ENCODE results near the gene TMEM217.
"Not testable (repeated sequence)": the region's sequence is repeated elsewhere in the genome, so short reads cannot be mapped to it uniquely, and the experiment has no call there.

TMEM217 gene

DNA sequence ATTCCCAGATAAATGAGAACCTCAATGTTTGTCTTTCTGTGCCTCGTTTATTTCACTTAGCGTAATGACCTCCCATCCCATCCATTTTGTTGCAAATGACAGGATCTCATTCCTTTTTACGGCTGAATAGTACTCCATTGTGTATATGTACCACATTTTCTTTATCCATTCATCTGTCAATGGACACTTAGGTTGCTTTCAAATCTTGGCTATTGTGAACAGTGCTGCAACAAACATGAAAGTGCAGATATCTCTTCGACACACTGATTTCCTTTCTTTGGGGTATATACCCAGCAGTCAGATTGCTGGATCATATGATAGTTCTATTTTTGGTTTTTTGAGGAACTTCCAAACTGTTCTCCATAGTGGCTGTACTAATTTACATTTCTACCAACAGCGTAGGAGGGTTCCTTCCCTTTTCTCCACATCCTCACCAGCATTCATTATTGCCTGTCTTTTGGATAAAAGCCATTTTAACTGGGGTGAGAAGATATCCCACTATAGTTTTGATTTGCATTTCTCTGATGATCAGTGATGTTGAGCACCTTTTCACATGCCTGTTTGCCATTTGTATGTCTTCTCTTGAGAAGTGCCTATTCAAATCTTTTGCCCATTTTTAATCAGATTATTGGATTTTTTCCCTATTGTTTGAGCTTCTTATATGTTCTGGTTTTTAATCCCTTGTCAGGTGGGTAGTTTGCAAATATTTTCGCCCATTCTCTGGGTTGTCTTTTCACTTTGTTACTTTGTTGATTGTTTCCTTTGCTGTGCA is 71.8 kb downstream of the TMEM217 start:
- DNase-seq (ENCODE audit: low read depth in 2 of 2) = not testable (repeated sequence)

DNA sequence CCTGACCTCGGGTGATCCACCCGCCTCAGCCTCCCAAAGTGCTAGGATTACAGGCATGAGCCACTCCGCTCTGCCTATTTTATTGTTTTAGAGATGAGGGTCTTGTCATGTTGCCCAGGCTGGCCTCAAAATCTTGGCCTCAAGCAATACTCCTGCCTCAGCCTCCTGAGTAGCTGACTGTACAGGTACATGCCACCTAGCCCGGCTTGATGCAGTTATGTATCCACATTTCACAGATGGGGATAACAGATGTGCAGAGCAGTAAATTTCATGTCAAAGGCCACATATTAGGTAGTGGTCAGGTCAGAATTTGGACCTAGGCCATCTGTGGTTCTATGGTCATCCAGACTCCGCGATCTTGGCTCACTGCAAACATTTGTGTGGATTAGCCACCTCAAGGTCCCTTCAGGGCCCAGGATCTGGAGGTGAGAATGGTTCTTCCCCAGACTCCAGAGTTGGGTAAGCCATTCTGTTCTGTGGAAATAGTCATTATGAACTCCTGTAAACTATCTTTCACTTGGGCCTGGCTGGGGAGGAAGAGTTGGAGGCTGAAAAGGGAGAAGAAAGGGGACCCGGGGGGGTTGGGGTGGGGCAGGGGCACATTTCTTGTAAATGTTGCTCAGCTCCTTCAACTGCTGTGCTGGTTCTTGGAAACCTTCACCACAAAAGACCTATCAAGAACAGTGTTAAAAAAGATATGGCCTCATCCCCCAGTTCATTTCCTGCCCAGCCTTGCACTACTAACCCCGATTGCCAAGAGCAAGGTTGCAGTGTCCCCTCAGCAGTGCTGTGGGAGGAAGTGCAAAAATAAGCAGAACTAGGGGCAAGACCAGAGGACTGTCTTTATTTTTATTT is 75.0 kb downstream of the TMEM217 start:
- DNase-seq (ENCODE audit: low read depth in 2 of 2) = peak in 1 of 2 donors; percentile 46

DNA sequence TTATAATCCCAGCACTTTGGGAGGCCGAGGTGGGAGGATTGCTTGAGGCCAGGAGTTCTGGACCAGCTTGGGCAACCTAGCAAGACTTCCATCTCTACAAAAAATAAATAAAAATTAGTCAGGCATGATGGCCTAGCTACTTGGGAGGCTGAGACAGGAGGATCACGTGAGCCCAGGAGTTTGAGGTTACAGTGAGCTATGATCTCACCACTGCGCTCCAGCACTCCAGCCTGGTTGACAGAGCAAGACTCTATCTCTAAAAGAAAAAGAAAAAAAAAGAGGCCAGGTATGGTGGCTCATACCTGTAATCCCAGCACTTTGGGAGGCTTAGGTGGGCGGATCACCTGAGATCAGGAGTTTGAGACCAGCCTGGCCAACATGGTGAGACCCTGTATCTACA is 77.3 kb downstream of the TMEM217 start:
- not testable (repeated sequence) for DNase-seq (ENCODE audit: low read depth in 2 of 2)

DNA sequence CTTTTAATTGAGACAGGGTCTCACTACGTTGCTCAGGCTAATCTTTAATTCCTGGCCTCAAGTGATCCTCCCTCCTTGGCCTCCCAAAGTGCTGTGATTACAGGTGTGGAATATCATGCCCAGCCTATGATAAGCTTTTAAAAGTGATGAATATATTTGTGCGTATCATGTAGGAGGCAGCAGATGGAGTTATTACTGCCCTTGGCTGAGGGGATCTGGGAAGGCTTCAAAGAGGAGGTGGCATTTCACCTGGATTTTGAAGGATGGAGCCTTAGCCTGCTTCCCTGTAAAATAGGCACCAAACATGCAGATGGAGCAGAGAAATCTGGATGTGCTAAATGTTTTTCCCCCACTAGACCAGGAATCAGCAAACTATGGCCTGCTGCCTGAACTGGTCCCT is 77.9 kb downstream of the TMEM217 start:
- no peak for DNase-seq (ENCODE audit: low read depth in 2 of 2)

DNA sequence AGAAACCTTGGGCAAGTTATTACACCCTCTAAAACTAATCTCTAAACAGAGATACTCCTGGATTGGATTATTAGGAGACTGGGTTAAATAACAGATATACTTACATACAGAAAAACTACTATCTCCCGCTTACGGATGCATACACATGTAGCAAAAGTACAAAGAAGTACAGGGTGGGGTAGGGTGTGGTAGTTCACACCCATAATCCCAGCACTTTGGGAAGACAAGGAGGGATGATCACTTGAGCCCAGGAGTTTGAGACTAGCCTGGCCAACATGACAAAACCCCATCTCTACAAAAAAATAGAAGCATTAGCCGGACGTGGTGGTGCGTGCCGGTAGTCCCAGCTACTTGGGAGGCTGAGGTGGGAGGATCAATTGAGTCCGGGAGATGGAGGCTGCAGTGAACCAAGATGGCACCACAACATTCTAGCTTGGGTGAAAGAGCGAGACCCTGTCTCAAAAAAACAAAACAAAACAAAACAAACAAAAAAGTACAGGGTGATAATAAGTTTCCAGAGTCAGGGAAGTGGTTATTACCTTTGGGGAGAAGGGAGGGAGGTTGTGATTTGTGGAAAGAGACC is 79.9 kb downstream of the TMEM217 start:
- no peak for DNase-seq (ENCODE audit: low read depth in 2 of 2)

DNA sequence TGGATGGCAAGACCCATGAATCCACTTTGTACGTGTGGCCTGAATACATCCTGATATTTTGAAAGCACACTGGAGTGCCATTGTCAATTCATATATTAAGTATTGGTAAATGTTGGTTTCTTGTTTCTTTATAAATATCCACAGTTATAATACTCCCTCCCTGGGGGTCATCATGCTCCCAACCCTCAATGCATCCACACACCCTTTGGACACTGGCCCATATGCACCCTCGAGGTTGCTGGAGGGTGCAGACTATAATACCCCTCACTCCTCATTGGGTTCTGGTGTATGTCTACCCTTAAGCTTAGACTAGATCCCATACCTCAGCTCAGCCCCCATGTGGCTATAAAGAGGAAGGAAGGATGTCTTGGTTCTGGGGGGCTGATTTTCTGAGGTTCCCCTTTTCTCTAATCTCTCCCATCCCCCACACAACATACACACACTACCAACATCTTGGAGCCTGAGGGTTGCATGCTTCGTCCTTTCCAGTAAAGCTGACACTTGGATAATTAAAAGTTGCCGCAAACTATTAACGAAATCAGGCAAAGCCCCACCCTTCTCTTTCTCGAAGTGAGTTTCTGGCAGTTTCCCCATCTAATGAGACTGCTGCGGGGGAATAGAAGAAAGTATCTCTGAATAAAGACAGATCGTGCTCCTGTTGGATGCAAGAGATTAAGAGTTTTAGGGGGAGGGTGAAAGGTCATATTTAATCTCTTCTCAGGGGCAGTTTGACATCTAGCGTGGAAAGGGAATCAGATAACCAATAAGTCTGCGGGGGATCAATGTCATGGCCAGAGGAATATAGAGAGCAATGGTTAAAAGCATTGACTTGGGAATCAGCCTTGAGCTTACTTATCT is 80.6 kb downstream of the TMEM217 start:
- DNase-seq (ENCODE audit: low read depth in 2 of 2) = no peak

DNA sequence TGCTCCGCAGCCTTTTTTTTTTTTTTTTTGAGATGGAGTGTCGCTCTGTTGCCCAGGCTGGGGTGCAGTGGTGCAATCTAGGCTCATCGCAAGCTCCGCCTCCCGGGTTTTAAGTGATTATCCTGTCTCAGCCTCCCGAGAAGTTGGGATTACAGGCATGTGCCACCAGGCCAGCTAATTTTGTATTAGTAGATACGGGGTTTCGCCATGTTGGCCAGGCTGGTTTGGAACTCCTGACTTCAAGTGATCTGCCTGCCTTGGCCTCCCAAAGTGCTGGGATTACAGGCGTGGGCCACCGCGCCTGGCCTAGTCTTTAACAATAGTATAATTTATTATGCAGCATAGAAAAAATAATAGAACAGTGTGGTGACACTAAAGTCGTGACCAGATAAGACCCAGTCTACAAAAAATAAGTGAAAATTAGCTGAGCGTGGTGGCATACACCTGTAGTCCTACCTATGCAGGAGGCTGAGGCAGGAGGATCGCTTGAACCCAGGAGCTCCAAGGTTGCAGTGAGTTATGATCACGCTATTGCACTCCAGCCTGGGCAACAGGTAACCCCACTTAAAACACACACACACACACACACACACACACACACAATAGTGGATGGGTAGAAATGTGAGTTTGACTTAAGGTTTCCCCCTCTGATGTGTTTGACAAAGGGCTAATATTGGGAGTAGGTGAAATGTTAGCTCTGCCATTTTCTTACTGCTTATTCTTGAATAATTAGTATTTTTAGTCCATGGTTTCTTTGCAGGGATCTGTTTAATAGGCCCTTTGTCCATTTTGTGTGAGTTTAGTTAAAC is 81.5 kb downstream of the TMEM217 start:
- DNase-seq (ENCODE audit: low read depth in 2 of 2) = no peak

DNA sequence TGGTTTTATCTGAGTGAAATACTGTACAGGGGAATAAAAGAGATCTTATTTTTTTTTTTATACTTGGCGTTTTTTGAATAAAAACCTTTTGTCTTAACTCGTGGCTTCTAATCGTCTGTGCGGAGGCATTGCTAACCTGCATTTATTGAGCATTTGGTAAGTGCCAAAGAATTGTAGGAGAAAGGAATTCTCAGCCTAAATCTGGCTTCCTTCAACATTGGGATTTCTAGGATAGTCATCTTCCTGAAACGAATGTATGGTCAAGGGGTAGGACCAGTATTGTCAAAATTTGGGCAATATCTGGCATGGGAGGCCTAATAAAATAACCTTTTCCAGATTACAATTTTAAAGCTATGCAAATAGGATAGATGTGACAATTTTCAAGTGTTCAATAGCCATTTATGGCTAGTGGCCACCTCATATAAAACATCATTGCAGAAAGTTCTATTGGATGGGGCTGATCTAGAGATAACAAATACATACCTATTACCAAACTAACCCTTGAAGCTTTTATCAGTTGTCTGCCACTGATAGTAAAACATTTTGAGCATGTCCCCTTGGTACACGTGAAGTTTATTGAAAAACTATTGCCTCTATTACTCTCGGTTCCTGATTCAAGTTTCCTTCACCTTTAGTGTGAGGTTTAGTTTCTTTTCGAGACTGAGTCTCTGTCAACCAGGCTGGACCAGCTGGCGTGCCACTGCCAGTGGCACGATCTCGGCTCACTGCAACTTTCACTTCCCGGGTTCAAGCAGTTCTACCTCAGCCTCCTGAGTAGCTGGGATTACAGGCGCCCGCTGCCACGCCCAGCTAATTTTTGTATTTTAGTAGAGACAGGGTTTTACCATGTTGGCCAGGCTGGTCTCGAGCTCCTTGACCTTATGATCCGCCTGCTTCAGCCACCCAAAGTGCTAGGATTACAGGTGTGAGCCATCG is 82.3 kb downstream of the TMEM217 start:
- DNase-seq (ENCODE audit: low read depth in 2 of 2) = no peak

DNA sequence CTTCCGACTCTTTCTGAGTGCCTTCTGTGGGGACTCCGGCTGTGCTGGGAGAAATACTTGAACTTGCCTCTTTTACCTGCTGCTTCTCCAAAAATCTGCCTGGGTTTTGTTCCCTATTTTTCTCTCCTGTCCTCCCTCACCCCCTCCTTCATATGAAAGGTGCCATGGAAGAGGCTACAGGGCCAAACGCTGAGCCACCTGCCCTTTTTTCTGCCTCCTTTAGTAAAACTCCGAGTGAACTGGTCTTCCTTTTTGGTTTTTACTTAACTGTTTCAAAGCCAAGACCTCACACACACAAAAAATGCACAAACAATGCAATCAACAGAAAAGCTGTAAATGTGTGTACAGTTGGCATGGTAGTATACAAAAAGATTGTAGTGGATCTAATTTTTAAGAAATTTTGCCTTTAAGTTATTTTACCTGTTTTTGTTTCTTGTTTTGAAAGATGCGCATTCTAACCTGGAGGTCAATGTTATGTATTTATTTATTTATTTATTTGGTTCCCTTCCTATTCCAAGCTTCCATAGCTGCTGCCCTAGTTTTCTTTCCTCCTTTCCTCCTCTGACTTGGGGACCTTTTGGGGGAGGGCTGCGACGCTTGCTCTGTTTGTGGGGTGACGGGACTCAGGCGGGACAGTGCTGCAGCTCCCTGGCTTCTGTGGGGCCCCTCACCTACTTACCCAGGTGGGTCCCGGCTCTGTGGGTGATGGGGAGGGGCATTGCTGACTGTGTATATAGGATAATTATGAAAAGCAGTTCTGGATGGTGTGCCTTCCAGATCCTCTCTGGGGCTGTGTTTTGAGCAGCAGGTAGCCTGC is 83.2 kb downstream of the TMEM217 start:
- DNase-seq (ENCODE audit: low read depth in 2 of 2) = no peak

DNA sequence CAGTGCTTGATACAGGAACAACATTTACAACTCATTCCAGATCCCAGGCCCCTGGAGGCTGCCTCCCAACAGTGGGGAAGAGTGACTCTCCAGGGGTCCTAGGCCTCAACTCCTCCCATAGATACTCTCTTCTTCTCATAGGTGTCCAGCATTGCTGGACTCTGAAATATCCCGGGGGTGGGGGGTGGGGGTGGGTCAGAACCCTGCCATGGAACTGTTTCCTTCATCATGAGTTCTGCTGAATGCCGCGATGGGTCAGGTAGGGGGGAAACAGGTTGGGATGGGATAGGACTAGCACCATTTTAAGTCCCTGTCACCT is 83.8 kb downstream of the TMEM217 start:
- DNase-seq (ENCODE audit: low read depth in 2 of 2) = no peak

DNA sequence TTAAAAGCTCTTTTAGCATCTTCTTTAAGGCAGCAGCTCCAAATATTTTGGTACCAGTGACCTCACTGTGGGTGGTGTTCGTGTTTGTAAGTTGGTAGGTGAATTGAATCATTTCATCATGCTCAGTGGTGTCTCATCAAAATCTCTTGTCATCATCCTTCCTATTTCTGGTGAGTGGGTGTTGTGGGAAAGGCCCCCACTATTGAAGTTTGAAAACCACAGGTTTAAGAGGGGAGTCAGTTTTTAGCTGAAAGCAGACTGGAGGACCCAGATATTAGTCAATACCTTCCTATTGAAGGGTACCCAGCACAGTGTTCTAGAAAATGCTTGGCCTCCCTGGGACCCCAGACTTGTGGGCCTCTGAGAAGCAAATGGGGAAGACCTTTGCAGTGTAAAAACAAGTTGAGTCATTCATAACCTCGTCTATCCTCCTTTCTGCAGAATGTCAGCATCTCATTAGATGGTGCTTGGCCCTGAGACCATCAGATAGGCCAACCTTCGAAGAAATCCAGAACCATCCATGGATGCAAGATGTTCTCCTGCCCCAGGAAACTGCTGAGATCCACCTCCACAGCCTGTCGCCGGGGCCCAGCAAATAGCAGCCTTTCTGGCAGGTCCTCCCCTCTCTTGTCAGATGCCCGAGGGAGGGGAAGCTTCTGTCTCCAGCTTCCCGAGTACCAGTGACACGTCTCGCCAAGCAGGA is 84.3 kb downstream of the TMEM217 start:
- DNase-seq (ENCODE audit: low read depth in 2 of 2) = no peak

DNA sequence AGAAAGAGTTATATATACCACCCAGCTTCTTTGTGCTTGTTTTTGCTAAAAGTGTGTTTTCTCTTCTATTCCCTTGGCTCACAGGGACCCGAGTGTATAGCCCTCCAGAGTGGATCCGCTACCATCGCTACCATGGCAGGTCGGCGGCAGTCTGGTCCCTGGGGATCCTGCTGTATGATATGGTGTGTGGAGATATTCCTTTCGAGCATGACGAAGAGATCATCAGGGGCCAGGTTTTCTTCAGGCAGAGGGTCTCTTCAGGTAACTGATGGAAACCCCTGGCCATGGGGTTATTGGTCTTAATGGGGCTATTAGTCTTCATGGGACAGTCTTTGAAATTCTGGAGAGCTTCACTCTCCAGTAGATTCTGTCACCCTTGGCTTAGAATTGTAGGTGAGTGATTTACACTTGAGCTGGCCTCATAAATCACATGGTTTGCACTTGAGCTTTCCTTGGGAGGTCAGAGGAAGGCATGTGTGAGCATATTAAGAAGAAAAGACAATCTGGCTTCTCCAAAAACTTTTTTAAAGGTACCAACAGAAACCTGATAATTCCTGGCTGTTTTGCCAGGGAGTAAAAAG is 84.9 kb downstream of the TMEM217 start:
- no peak for DNase-seq (ENCODE audit: low read depth in 2 of 2)

DNA sequence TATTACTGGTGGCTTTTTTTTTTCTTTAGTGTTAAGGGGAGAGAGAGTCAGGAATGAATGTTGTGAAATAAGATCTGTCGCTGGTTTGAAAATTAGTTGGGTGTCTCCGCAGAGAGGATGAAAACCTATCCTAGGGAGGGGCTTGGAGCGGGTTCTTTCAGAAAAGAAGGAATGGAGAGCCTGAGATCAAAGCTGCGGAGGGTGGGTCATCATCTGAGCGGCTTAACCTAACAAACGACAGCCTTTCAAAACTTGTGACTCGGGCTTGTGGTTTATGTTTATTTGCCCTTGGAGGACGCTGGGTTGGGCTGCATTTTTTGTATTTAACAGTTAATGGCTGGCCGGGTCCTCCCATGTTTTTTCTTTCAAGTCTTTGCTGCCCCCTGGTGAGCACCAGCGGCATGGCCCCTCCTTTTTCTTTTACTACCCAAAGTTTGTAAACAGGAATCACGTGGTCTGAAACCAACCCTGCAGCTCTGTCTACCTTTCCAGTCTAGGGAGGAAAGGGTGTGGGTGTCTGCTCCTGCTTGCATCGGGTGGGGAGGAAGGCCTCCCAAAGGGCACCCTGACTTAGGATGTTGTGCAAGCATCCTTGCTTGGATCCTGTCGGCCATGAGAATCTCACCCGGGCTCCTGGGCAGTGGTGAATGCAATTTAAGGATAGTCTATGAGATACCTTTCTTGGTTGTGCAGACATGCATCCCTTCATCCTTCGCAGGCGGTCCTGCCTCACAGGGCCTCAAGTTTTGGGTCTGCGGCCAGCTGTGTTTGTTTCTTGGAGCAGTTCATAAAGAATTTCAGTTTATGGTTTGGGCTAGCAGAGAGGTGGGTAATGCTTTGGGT is 85.8 kb downstream of the TMEM217 start:
- peak; percentile 81 to 82 for DNase-seq (ENCODE audit: low read depth in 2 of 2)

DNA sequence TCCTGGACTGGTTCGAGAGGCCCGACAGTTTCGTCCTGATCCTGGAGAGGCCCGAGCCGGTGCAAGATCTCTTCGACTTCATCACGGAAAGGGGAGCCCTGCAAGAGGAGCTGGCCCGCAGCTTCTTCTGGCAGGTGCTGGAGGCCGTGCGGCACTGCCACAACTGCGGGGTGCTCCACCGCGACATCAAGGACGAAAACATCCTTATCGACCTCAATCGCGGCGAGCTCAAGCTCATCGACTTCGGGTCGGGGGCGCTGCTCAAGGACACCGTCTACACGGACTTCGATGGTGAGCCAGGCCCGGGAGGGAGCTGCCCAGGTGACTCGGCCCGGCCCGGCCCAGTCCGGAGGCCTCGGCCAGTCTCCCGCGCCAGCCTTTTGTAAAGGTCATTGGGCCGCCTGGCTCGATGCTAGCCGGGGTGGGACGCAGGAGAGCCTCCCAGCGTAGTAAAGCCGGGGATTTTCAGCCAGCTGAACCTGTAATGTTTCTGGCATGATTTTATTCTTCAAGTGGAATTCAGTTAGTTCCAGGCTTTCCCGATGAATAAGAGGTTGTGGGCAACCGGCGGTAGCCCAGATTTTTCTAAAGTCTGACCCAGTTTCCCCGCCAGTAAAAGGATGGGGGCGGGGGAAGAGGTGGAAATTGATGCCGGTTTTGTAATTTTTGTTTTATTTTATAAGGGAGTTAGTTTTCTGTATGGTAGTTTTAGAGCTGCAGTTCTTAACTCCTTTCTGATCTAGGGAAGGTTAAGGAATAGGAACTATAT is 86.6 kb downstream of the TMEM217 start:
- DNase-seq (ENCODE audit: low read depth in 2 of 2) = no peak

DNA sequence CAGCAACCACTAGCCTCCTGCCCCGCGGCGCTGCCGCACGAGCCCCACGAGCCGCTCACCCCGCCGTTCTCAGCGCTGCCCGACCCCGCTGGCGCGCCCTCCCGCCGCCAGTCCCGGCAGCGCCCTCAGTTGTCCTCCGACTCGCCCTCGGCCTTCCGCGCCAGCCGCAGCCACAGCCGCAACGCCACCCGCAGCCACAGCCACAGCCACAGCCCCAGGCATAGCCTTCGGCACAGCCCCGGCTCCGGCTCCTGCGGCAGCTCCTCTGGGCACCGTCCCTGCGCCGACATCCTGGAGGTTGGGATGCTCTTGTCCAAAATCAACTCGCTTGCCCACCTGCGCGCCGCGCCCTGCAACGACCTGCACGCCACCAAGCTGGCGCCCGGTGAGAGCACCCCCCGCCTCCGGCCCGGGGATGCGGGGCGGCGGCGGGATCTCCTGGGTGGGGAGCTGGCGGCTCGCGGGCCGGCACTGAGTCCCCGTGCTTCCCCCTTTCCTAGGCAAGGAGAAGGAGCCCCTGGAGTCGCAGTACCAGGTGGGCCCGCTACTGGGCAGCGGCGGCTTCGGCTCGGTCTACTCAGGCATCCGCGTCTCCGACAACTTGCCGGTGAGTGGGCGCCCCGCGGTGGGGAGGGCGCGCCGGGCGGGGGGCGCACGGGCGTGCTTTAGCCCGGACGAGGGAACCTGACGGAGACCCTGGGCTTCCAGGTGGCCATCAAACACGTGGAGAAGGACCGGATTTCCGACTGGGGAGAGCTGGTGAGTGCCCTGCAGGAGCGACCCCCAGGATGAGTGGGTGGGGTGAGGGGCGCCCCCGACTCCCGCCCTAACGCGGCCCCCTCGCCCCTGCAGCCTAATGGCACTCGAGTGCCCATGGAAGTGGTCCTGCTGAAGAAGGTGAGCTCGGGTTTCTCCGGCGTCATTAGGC is 87.4 kb downstream of the TMEM217 start:
- peak in 1 of 2 donors; percentile 20 for DNase-seq (ENCODE audit: low read depth in 2 of 2)
